CD4-positive, alpha-beta T cell treated with Interleukin-4 for 1 hour (primary cell): ENCODE data around the gene OMA1.
"Not testable (repeated sequence)": the region's sequence is repeated elsewhere in the genome, so short reads cannot be mapped to it uniquely, and the experiment has no call there.

ENCODE experiments used
- DNase-seq, 2 donors: peaks; one replicate each; pipeline ENCODE4 v3.0.0-alpha.2; 2020 to 2022

The OMA1 gene

DNA sequence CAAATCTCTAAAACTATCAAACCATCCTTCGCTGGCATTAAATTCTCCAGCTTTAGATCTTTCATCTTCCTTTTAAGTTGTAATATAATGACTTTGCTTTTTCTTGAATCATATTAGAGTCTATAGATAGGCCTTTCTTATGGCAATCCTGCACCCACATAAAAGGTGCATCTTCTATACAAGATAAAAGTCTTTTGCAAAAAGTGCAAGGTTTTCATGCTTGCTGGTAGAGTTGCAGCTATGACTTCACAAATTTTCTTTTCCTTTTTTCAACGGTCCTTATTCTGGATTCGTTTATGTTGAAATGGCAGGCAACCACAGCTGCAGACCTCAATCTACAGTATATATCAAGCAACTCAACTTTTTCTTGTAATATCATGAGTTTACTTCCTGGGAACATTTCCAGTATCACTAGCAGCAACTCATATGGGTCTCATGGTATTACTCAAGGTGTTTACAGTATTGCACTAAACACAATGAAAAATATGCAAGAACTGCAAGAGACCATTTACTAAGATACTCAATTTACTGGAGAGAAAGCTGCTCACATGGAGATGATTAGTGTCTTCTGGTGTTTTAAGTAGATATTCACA lies 22.1 kb downstream of the OMA1 start:
- DNase-seq, result no peak

DNA sequence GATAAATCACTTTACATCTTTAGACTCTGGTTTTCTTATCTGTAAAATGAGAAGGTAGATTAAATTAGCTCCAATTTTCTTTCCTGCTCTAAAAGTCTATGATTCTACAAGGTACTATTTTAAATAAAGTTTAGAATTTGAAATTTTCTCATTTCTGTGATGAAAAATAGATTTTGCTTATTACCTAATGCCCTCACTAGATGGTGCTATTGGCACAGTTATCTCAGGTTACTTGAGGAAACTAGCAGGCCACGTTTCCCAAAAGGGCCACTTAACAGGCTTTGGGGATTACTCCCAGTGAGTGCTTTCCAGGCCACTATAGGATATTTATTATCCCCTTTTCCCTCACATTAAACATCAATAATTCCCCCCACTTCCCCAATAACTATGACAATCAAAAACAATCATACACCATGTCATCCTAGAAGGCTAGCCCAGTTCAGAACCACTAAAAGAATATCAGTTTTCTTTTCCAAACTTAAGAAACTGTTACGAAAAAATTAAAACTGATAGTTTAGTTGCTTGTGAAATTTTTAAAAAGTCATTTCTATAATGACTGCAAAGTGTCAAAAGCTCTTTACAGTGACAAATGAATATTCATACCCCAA lies 30.6 kb downstream of the OMA1 start:
- DNase-seq, result peak; percentile 15 to 69

DNA sequence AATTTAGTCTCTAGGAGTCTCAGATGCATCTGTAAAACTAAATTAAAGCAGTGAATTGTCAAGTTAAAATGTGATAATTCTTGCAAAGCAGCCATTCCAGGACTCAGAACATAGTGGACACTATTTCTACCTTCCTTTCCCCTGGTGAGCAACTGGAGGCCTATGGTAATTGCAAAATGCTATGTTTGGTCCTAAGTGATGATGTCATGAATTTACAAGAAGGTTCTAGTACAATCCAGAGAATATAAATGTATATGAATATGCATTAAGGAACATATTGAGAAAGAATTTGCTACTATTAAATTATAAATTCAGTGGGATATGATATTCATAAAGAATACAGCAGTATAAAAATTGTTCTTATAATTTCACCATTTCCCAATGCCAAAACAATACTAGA lies 32.6 kb downstream of the OMA1 start:
- DNase-seq, result no peak

DNA sequence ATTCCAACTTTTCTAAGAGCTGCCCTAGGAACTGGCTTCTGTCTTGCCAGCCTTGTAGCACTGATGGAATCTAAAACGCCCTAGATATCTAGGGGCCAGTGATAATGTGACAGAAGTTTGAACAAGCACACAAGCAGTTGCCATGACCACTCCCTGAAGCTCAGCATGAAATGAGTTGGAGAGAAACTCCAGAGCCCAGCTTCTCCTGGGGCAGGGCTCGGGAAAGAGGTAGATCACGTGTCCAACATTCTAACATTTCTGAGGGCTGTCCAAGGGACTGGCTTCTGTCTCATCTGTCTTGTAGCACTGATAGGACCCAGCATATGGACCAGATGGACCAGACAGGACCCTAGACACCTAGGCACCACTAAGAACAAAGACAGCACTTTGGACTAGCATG lies 37.9 kb downstream of the OMA1 start:
- no peak for DNase-seq

DNA sequence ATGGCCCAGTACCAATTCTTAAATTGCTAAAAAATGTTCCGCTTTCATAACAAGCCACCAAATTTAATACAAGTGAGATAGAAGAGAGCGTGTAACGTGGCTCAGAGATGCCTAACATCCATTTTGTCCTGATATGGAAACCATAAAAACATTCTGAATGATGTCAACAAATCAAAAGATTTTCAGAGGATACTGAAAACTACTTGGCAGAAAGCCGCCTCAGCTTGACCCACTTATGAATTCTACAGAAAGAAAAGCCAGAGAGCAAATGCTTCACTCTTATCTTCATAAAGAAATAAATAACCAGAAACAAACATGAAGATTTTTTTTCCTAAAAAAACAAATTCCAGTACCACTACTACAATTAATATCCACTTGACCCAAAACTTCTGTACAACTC lies 41.2 kb downstream of the OMA1 start:
- no peak for DNase-seq

DNA sequence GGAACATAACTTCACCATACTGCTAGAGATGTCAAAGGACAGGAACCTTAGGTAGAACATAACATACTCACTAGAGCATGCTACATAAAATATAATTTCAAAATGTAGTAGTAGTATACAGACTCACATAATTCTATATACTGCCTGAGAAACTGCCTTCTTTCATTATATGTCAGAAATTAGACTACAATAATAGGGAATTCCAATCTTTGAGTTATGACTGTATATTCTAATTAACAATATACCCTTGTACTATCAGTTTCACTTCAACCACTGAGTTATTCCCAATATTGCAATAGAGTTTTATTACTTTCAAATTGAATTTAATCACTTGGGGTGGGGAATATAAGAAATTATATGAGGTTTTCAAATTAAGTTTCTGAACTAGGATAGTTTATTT lies 44.0 kb downstream of the OMA1 start:
- DNase-seq, result no peak

DNA sequence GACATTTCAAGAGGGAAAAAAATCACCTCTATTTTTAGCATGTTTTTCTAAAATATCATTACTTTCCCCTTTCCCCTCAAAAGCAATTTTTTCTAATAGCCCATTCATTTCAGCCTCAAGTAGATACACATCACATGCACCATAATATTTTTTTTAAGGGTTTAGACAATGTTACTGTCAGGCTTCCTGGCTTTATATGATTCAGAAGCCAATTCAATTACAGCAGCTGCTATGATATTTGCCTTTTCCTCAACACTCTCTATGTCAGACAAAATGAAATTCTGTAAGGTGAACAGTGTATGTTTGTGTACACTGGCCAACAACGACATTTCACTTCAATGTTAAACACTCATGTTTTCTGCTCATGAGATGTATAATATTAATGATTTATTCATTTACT lies 46.5 kb downstream of the OMA1 start:
- no peak for DNase-seq

DNA sequence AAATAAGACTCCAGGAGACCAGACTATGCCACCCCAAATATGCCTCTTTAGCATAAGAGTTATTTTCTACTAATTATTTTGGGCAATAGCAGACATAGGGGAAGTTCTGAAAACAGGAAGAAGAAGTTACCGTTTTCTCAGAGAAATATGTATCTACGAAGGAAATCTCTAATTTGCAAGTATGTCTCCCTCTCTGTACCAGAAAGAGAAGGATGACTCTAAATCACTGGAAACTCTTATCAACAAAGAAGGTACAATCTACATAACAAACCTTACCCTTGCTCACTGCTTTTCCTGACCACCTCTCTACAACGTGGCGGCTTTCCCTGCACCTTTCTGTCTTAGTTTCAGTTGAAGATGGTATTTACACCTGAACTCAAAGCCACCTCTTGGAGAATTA lies 49.0 kb downstream of the OMA1 start:
- no peak for DNase-seq

DNA sequence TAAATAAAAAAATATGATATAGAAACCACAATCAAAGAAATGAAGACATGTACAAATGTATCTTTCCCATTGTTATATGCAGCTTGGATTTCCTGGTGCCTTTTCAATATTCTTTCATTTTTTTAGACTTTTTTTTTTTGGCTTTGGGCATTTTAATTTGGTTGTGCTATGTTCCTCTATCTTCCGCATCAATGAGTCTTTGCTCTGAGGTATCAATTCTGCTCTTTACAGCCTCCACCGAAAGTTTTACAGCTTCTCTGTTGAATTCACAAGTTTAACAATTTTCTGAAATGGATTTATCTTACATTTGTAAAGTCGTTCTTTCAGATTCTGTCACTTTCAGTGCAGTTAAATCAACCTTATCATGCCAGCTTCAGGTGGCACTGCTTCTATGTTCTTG lies 50.5 kb downstream of the OMA1 start:
- DNase-seq, result no peak

DNA sequence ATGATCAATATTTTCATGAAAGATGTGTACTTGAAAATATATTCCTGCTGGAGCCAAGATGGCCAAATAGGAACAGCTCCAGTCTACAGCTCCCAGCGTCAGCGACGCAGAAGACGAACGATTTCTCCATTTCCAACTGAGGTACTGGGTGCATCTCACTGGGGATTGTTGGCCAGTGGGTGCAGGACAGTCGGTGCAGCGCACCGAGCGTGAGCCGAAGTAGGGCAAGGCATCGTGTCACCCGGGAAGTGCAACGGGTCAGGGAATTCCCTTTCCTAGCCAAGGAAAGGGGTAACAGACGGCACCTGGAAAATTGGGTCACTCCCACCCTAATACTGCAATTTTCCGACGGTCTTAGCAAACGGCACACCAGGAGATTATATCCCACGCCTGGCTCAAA lies 57.6 kb downstream of the OMA1 start:
- not testable (repeated sequence) for DNase-seq

DNA sequence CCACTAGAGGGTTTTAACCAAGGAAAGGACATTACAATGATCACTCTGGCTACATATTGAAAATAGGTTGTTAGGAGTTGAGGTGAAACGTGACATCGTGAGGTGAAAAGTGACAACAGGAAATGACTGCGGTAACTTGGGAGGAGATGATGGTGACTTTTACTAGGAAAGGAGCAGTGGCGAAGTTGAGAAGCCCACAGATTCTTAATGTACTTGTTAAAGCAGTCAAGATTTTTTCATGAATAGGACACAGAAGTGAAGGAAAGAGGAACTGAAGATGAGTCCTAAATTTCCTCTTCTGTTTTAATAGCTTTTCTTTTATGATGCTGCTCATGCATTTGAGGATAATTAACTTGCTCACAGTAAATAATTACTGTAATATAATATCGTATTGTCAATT lies 59.5 kb downstream of the OMA1 start:
- DNase-seq, result peak in 1 of 2 donors; percentile 13

DNA sequence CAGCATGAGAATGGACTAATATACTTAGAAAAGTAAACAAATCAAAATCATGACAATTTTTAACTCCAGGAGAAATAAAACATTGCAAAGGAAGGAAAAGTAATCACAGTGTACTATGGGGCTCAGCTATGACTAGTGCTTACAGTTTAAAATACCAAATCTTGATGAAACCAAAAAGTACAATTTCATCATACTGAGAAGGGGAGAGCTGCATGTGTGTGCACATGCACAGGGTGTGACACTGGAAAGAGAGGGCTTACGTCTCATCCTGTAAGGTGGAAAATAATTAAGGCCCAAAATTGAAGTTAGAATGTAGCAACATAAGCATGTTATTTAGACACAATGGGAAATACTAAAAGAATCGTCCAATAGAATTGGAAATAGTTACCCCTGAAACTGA lies 64.6 kb downstream of the OMA1 start:
- DNase-seq, result no peak

DNA sequence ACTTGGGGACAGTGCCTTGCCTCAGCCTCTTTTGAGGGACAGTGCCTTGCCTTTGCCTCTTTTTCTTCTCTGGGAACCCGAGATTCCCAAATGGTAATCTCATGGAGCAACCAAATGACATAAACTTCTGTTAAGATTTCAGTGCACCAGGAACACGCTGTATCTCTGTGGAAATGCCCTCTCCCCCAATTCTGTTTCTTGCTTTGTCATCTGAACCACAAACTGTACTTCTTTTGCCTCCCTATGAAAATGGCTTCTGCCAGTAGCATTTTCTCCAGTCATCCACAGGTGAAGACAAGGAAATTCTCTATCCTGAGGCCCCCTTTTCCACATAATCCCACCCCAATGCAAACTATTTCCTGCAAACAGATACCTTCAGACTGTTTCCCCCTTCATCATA lies 66.3 kb downstream of the OMA1 start:
- DNase-seq, result no peak

DNA sequence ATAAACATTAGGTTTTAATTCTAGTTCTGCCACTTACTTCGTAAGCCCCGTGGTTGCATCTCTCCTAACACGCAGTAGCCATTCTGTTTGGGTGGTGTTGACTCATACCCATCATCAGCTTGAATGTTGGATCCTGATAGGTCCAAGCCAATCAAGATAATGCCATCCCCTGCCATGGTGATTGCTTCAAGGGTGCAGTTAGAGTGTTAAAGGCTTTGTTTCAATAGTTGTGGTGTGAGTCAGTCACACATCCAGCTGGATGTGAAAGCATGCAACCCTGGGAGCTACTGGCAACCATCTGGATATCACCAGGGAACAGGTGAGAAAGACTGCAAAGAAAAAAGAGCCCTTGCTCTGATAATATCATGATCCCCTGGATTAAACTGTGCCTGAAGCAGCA lies 69.1 kb downstream of the OMA1 start:
- no peak for DNase-seq

DNA sequence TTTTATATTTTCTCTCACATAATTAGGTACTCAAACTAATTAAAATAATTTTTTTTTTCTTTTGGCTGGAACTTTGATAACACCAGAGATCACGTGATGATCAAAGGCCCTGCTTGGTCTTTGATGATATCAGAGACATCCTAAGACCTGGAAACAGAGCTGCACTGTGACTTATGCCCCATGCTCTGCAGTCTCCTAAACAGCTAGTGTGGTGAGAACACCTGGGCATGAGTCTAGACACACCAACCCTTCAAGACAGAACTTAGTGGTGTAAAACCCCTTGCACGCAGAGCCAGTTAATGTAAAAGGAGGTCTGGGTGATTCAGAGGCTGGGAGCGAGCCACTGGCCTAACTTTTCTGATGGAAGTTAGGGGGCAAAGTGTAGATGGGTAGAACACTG lies 70.3 kb downstream of the OMA1 start:
- no peak for DNase-seq

DNA sequence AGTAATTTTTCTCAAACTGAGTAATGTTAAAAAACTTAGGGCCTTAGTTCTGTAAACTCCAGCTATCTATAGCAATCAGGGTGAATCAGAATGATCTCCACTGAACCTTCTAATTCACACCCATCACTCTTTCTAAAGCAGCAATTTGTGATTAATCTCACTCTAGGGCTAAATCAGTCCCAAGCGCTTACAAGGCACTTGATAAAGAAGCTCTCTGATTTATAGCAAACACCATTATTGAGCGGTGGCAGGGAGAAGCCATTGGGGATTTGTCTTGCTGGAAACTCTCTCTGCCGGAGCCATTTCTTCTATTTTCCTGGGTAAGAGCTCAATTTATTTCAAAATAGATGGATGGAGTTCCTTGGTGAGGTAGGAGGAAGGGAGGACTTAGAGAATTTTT lies 77.0 kb downstream of the OMA1 start:
- DNase-seq, result no peak

DNA sequence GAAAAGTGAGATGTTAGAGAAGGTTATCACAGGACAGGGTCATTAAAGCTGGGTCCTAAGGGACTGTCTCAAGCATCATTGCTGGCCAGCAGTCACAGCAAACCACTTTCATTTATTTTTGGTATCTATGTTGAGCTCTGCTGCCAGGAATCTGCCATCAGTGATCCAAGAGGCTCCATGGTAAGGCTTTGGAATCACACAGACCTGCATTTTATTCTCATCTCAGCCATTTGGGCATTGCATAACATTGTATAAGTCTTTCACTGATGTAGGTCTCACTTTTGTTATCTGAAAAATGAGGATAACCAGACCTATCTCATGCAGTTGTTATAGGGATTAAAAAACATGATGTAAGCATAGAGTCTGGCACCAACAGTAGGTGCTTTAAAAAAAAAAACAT lies 77.5 kb downstream of the OMA1 start:
- no peak for DNase-seq

DNA sequence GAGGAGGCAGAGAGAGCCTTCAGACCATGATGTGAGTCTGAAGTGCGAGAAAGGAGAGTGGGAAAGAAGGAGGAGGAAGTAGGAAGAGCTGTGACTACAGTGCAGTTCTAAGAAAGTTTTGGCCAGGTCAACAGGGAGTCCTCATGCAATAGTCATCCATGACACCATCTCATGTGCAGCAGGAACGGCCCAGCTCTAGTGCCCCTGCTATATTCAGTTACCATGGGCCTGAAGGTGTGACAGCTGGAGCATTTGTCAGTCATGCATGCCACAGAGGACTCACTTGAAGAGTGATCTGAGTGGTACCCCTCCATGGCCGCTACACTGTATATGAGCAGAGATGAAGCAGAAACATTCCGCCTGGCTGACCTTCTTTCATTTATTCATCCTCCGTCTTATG lies 77.9 kb downstream of the OMA1 start:
- no peak for DNase-seq

DNA sequence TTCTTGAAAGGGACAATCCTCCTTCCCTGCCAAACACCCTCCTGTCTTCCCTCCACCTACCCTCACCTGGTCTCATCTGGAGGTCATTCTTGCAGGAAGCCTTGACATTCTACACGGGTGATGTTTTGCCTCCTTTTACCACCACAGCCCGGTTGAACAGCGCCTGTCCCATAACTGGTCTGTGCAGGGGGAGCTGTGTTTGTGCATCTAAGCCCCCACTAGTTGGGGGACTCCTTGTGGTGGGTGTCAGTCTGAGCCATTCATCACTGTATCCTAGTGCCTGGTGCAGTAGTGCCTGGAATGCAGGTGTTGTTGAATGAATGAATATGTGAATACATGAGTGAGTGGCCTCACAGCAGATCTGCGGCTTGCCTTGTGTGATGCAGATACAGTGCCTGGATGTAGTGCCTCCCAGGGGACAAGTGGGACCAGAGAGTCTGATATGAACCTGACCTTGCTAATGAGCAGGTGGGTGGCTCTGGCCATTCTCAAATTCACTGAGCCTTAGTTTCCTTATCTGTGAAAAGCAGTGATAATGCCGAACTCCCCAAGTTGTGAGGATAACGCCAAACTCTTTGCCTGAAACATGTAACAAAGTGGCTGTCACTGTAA lies 79.8 kb downstream of the OMA1 start:
- DNase-seq, result no peak

DNA sequence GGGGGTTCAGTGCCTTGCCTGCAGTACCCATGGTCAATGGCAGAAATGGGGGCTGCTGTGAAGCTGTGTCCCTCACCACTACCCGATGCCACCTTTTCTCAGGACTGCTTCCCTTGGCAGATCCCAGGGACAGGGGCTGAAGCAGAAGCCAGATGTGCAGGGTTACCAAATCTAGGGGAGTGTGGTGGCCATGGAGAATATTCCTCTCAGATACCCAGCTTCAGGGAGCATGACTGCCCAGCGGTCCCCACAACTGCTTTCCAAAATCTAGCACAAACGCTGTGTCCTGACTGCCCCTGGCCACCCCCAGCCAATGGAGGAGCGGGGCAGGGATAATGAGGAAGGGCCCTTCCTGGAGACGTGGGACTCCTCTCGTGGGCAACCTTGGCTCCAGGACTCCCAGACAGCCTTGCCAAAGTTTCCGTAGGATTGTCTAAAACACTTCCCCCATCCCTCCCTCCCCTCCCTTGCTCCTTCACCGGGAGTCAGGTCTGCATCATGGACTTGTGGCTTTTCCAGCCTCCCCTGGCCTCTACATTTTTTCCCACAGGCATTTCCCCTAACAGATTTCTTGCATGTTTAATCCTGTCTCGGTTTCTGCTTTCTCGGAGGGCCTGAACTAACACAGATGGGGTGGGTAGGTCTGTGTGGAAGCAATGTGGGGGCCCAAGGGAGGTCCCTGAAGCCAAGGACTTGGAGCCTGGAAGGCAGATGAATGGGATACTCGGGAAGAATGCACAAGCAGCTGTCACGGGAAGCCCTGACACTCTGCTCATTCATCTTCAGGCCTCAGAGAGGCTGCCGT lies 80.5 kb downstream of the OMA1 start:
- no peak for DNase-seq

DNA sequence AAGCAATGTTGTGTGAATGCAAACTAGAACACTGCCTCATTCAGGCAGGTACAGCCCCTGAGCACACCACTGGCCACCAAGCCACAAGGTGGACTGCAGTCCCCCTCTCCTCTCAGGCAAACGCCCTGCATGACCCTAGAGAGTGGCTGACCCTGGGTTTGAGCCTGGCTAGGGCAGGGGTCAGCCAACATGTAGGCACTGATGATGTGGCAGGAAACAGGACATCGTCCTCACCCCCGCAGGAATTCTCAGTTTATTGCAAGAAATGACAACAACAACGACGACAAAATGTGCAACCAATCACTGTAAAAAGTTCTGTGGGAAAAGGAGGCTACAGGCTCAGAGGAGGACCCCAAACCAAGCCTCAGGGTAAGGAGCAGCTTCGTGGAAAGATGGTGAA lies 81.3 kb downstream of the OMA1 start:
- DNase-seq, result no peak

DNA sequence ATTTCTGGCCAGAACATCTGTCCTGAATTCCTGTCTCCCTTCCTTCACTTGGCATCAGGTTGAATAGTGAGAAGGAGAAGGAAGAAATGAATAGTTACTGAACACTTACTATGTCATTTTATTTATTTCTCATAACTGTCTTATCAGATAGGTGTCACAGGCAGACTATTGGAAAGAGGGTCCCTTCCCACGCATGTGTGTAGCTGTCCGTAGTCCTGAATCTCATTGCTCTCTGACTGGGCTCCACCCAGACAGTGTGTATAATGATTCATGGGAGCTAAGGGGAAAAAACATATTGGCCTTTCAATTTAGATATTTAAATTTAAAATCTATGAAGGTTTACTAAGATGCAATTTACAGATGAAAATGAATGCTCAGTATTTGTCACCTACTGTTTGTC lies 86.1 kb downstream of the OMA1 start:
- no peak for DNase-seq

DNA sequence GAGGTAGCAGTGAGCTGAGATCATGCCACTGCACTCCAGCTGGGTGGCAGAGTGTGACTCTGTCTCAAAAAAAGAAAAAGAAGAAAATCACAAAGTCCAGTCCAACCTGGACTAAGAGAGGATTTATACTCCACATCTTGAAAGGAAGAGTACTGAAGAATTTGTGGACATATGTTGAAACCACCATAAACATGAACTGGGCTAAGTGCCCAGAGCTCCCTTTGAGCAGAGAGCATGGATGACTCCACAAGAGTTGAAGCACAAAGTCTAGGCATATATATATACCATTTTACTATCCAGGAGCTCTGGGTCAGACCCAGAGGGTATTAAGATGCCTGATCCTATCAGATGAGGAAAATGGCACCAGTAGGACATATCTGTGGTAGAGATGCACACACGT lies 86.6 kb downstream of the OMA1 start:
- no peak for DNase-seq

DNA sequence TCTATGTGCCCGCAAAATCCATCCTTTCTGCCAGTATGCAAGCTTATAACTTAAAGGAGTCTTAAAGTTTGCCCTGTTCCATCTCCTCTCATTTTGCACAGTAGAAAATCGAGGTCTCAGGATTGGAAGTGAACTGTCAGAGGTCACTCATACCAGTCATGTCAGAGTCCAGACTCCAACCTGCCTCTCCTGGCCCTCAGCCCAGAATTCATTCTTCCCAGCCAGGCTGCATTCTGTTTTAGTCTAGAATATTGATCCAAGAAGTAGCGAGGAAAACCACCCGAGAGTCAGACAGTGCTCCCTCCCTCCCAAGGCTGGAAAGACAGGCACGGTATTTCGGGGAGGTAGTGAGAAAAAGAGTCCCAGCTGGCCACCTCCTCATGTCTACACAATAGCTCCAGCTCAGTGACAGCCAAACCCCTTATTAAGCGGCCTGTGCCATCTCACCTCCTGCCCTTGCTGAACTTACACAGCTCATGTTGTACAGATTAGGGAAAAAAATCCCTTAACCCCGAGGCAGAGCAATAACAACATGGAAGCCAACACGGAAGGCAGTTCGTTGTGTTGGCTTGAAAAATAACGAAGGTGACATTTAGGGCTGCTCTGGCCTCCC lies 89.4 kb downstream of the OMA1 start:
- no peak for DNase-seq
